K562 (cell line): ENCODE data around the gene SCAMP3. TPM values are rescaled to one million over a fixed set of nuclear protein-coding genes. Genes with fewer than 3 reads are reported as not detected.

Experiments
- ADNP ChIP-seq: fragments of 200-800 bp; sonication (Bioruptor generic); IDR thresholded peaks from 2 replicates; pipeline ENCODE4 v1.6.1; 2016; ENCODE audit warnings: missing genetic modification characterization, missing compliant biosample characterization
- CBX3 ChIP-seq, 2 experiments: IDR thresholded peaks; 1 replicate in 1 of 2; 2 replicates in 1 of 2; pipeline ENCODE4 v1.6.1; 2012; ENCODE audit warnings: inconsistent platforms in 2 of 2, low read length in 2 of 2, borderline replicate concordance in 1 of 2, control low read depth in 1 of 2
- ETS2 ChIP-seq: IDR thresholded peaks from 2 replicates; pipeline ENCODE4 v1.6.1; 2016; ENCODE audit warnings: borderline replicate concordance, missing genetic modification characterization, mild to moderate bottlenecking, moderate library complexity, missing compliant biosample characterization; ENCODE audit not compliant: poor library complexity, severe bottlenecking
- FOXJ3 ChIP-seq: sonication (generic); formaldehyde crosslinking; IDR thresholded peaks from 2 replicates; pipeline ENCODE4 v1.4.0; 2020; ENCODE audit warnings: mild to moderate bottlenecking, missing genetic modification reagents
- PRMT5 ChIP-seq: sonication (generic); formaldehyde crosslinking; IDR thresholded peaks from 2 replicates; pipeline ENCODE4 v1.5.0; 2020; ENCODE audit warnings: missing genetic modification reagents
- RCOR1 ChIP-seq, 2 experiments: IDR thresholded peaks; 2 replicates each; pipeline ENCODE4 v1.6.1; 2012; ENCODE audit warnings: low read depth in 2 of 2, low read length in 2 of 2, borderline replicate concordance in 1 of 2, improper control_type of control experiment in 1 of 2
- SMARCB1 ChIP-seq: IDR thresholded peaks from 2 replicates; pipeline ENCODE4 v1.6.1; 2011; ENCODE audit warnings: improper control_type of control experiment, low read depth; ENCODE audit not compliant: insufficient read length
- TEAD2 ChIP-seq: fragments of 450-650 bp; IDR thresholded peaks from 2 replicates; pipeline ENCODE4 v1.6.1; 2016; ENCODE audit warnings: missing genetic modification characterization, control low read depth, missing compliant biosample characterization
- TSHZ1 ChIP-seq: fragments of 250-450 bp; sonication (Bioruptor Pico); IDR thresholded peaks from 2 replicates; pipeline ENCODE4 v1.4.0; 2020; ENCODE audit warnings: mild to moderate bottlenecking, moderate library complexity
- YBX1 ChIP-seq: fragments of 450-650 bp; IDR thresholded peaks from 2 replicates; pipeline ENCODE4 v1.7.1; 2016; ENCODE audit warnings: mild to moderate bottlenecking
- ZNF12 ChIP-seq: sonication (generic); formaldehyde crosslinking; IDR thresholded peaks from 2 replicates; pipeline ENCODE4 v1.4.0; 2020; ENCODE audit warnings: mild to moderate bottlenecking, missing genetic modification reagents
- polyA plus RNA-seq, 8 experiments: library from polyadenylated mRNA; depleted of rRNA in 4 of 8; stranded (reverse) in 5 of 8; unstranded in 3 of 8; fragments of >200 nt; fragmentation: Nextera tagmentation in 2 of 8; fragmentation: Illumina TruSeq in 1 of 8; extraction: Ambion mirVana in 2 of 8; extraction: Trizol in 1 of 8; gene quantifications; 2 replicates each; pipeline versions ENCODE4 v1.2.1 to v1.2.3, GENCODE V29; 2011 to 2014; ENCODE audit warnings: inconsistent platforms in 1 of 8, missing spikeins in 1 of 8
- total RNA-seq, 7 experiments: library from RNA; depleted of rRNA in 6 of 7; stranded (reverse); fragments of >200 nt in 6 of 7; fragmentation: Illumina TruSeq in 2 of 7; extraction: Trizol in 2 of 7; gene quantifications; 2 replicates each; pipeline versions ENCODE4 v1.2.1 to v1.2.3, GENCODE V29; 2011 to 2021; ENCODE audit warnings: low replicate concordance in 1 of 7
- TF ChIP-seq, protein P1 (sequence below), 2 experiments: fragments of 450-650 bp; formaldehyde crosslinking in 1 of 2; IDR thresholded peaks; 2 replicates each; pipeline versions ENCODE4 v1.4.0 to v1.6.1; 2014 to 2020; ENCODE audit warnings: mild to moderate bottlenecking in 2 of 2, borderline replicate concordance in 1 of 2, low read depth in 1 of 2
- TF ChIP-seq, protein P2 (sequence below): fragments of 450-650 bp; formaldehyde crosslinking; IDR thresholded peaks from 2 replicates; pipeline ENCODE4 v1.4.0; 2022; ENCODE audit warnings: missing genetic modification characterization

SCAMP3 gene
- total and polyA plus RNA-seq, 9 of the 15 experiments (the other 6 are each of a cell fraction or from before 2014, with no cell fraction given) = 14.2 to 131 (median 86.1) TPM

DNA sequence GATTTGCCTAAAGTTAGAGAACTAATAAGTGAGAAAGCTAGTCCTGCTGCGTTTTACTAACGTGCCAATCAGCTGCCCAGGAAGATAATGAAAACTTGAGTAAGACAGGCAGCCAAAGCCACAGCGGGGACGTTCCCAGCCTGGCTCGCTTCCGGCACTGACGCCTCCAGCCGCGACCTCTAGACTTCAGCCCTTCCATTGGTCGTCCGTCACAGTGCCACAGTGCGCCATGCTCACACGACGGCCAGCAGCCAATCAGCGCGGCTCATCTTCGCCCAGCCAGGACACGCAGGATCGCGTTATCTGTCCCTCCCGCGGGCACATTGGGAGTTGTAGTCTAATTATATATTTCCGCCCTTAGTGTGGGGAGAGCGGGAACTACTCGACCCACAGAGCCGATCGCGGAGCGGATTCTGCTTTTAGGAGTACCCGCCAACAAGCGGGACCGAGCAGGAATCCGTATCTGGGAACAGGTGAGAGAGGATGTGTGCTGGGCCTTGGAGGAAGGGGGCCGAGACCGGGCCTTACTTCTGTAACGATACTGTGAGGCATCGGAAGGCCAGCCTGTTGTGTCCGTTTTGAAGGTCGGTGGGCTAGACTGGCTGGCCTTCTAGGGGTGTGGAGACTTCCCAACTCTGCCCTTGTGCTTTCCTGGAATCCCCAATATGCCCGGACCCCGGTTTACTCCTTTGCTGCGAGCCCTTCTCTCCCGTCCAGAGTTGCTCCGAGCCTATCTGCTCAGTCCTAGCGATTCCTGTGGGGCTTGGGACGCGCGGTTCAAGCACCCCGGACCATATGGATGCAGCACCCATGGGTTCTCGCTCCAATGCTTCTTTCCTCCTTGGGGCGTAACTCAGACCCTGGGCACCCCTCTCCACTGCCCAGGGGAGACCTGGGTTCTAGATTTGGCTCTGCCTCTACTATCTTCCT is 46.6 kb upstream of the SCAMP3 start, which contains the start of gene FDPS (continued):
- TF ChIP-seq, protein P1, sequence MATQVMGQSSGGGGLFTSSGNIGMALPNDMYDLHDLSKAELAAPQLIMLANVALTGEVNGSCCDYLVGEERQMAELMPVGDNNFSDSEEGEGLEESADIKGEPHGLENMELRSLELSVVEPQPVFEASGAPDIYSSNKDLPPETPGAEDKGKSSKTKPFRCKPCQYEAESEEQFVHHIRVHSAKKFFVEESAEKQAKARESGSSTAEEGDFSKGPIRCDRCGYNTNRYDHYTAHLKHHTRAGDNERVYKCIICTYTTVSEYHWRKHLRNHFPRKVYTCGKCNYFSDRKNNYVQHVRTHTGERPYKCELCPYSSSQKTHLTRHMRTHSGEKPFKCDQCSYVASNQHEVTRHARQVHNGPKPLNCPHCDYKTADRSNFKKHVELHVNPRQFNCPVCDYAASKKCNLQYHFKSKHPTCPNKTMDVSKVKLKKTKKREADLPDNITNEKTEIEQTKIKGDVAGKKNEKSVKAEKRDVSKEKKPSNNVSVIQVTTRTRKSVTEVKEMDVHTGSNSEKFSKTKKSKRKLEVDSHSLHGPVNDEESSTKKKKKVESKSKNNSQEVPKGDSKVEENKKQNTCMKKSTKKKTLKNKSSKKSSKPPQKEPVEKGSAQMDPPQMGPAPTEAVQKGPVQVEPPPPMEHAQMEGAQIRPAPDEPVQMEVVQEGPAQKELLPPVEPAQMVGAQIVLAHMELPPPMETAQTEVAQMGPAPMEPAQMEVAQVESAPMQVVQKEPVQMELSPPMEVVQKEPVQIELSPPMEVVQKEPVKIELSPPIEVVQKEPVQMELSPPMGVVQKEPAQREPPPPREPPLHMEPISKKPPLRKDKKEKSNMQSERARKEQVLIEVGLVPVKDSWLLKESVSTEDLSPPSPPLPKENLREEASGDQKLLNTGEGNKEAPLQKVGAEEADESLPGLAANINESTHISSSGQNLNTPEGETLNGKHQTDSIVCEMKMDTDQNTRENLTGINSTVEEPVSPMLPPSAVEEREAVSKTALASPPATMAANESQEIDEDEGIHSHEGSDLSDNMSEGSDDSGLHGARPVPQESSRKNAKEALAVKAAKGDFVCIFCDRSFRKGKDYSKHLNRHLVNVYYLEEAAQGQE (IDR thresholded peaks at IDR 0.05; ENCODE audit: borderline replicate concordance) = 0 out of 2 replicates have a peak, but pooled peaks have one; percentile 33
- TF ChIP-seq, protein P1 (CRISPR knock-in tag; IDR thresholded peaks at IDR 0.05; ENCODE audit: low read depth) = no peak
- TF ChIP-seq YBX1 (no peak), TSHZ1 (CRISPR knock-in tag) (no peak), ADNP (tag) (no peak), ZNF12 (CRISPR knock-in tag) (0 out of 2 replicates have a peak, but pooled peaks have one; percentile 9), SMARCB1 (no peak), RCOR1 (IDR thresholded peaks at IDR 0.05; ENCODE audit: borderline replicate concordance in 1 of 2, low read depth in 2 of 2, low read length in 2 of 2) (0 out of 4 replicates have a peak, but pooled peaks of 1 of the 2 experiments have one; percentile 2), CBX3 (IDR thresholded peaks at IDR 0.05; ENCODE audit: borderline replicate concordance in 1 of 2, low read length in 2 of 2) (no peak), PRMT5 (no peak), TEAD2 (tag) (no peak), FOXJ3 (CRISPR knock-in tag) (no peak), ETS2 (no peak)
- TF ChIP-seq, protein P2, sequence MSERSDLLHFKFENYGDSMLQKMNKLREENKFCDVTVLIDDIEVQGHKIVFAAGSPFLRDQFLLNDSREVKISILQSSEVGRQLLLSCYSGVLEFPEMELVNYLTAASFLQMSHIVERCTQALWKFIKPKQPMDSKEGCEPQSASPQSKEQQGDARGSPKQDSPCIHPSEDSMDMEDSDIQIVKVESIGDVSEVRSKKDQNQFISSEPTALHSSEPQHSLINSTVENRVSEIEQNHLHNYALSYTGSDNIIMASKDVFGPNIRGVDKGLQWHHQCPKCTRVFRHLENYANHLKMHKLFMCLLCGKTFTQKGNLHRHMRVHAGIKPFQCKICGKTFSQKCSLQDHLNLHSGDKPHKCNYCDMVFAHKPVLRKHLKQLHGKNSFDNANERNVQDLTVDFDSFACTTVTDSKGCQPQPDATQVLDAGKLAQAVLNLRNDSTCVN = no peak
